NT2/D1 (cell line): ENCODE measurements around the gene CEMP1.

Experiments used
- DNase-seq: peaks from one replicate; pipeline ENCODE4 v3.0.0-alpha.2; 2011; ENCODE audit warnings: low read depth, low spot score
- H3K27me3 ChIP-seq: 2 replicates; pipeline ENCODE4 v1.6.0; 2011; ENCODE audit warnings: mild to moderate bottlenecking; ENCODE audit not compliant: insufficient read length, insufficient read depth
- H3K36me3 ChIP-seq: 2 replicates; pipeline ENCODE4 v1.6.1; 2011; ENCODE audit warnings: mild to moderate bottlenecking, low read length, mixed read lengths; ENCODE audit not compliant: insufficient read depth, insufficient read length
- H3K4me1 ChIP-seq: 2 replicates; pipeline ENCODE4 v1.5.1; 2011; ENCODE audit not compliant: insufficient read depth, insufficient read length
- H3K4me3 ChIP-seq: 2 replicates; pipeline ENCODE4 v1.5.1; 2011; ENCODE audit warnings: low read depth; ENCODE audit not compliant: insufficient read length
- H3K9ac ChIP-seq: 2 replicates; pipeline ENCODE4 v1.6.0; 2011; ENCODE audit warnings: low read depth; ENCODE audit not compliant: insufficient read length
- H3K9me3 ChIP-seq: 2 replicates; pipeline ENCODE4 v1.5.1; 2011; ENCODE audit warnings: mild to moderate bottlenecking, low read length; ENCODE audit not compliant: insufficient read depth
- SUZ12 ChIP-seq: IDR thresholded peaks from 2 replicates; pipeline ENCODE4 v1.6.1; 2011; ENCODE audit not compliant: insufficient read length, insufficient read depth; ENCODE audit errors: extremely low read depth
- YY1 ChIP-seq: IDR thresholded peaks from 2 replicates; pipeline ENCODE4 v1.6.1; 2011; ENCODE audit not compliant: insufficient read length, insufficient read depth
- ZNF274 ChIP-seq: IDR thresholded peaks from 2 replicates; pipeline ENCODE4 v1.6.1; 2011; ENCODE audit warnings: mild to moderate bottlenecking, low read depth, low read length

CEMP1 gene

GRCh38 chr16:2497695-2498484, 33.3 kb downstream of the CEMP1 start:
- H3K9ac ChIP-seq, result no peak overlapping the region
- H3K36me3 ChIP-seq, result peaks cover 37% of the 10 kb centered on the region
- H3K4me1 ChIP-seq, result peaks cover 24% of the 10 kb centered on the region
- DNase-seq, result no peak
- no peaks in the 10 kb centered on the region for H3K9me3 ChIP-seq
- no peaks in the 10 kb centered on the region for H3K27me3 ChIP-seq
- no peak overlapping the region for H3K4me3 ChIP-seq
- no peak for TF ChIP-seq SUZ12
- no peak for TF ChIP-seq YY1
- TF ChIP-seq ZNF274, result no peak

- no peaks in the 10 kb centered on the region for H3K27me3 ChIP-seq
- peaks cover 21% of the 10 kb centered on the region for H3K4me1 ChIP-seq
- H3K9me3 ChIP-seq, result no peaks in the 10 kb centered on the region
- no peak overlapping the region for H3K9ac ChIP-seq
- H3K36me3 ChIP-seq, result peaks cover 37% of the 10 kb centered on the region
- TF ChIP-seq SUZ12 (no peak), ZNF274 (no peak), YY1 (no peak)
- DNase-seq, result no peak
- H3K4me3 ChIP-seq, result no peak overlapping the region
Measured at GRCh38 chr16:2497116-2497630, 34.0 kb downstream of the CEMP1 start.

GRCh38 chr16:2496223-2497115, 34.7 kb downstream of the CEMP1 start:
- H3K4me3 ChIP-seq, result no peak overlapping the region
- H3K36me3 ChIP-seq, result peaks cover 37% of the 10 kb centered on the region
- H3K9ac ChIP-seq, result no peak overlapping the region
- no peaks in the 10 kb centered on the region for H3K9me3 ChIP-seq
- DNase-seq, result no peak
- no peaks in the 10 kb centered on the region for H3K27me3 ChIP-seq
- TF ChIP-seq SUZ12 (no peak), YY1 (no peak), ZNF274 (no peak)
- peaks cover 15% of the 10 kb centered on the region for H3K4me1 ChIP-seq

GRCh38 chr16:2495041-2495440, 36.2 kb downstream of the CEMP1 start:
- DNase-seq, result no peak
- Histone ChIP-seq H3K4me1 (peaks cover 6% of the 10 kb centered on the region), H3K9me3 (no peaks in the 10 kb centered on the region), H3K36me3 (peaks cover 36% of the 10 kb centered on the region), H3K4me3 (no peak overlapping the region), H3K27me3 (no peaks in the 10 kb centered on the region), H3K9ac (no peak overlapping the region)
- TF ChIP-seq SUZ12 (no peak), YY1 (no peak), ZNF274 (no peak)

- DNase-seq, result no peak
- H3K9me3 ChIP-seq, result no peaks in the 10 kb centered on the region
- no peak overlapping the region for H3K4me3 ChIP-seq
- H3K27me3 ChIP-seq, result no peaks in the 10 kb centered on the region
- TF ChIP-seq YY1 (no peak), ZNF274 (no peak), SUZ12 (no peak)
- H3K4me1 ChIP-seq, result peaks cover 6% of the 10 kb centered on the region
- peaks cover 38% of the 10 kb centered on the region for H3K36me3 ChIP-seq
- H3K9ac ChIP-seq, result no peak overlapping the region
Measured at GRCh38 chr16:2494616-2495015, 36.6 kb downstream of the CEMP1 start.

- Histone ChIP-seq H3K9me3 (no peaks in the 10 kb centered on the region), H3K9ac (no peak overlapping the region), H3K4me1 (peaks cover 6% of the 10 kb centered on the region), H3K27me3 (no peaks in the 10 kb centered on the region), H3K36me3 (peaks cover 31% of the 10 kb centered on the region), H3K4me3 (no peak overlapping the region)
- DNase-seq, result no peak
- TF ChIP-seq SUZ12, result no peak
- no peak for TF ChIP-seq ZNF274
- no peak for TF ChIP-seq YY1
Measured at GRCh38 chr16:2493605-2494004, 37.6 kb downstream of the CEMP1 start.

GRCh38 chr16:2492292-2492691, 38.9 kb downstream of the CEMP1 start:
- no peak overlapping the region for H3K4me3 ChIP-seq
- H3K9me3 ChIP-seq, result no peaks in the 10 kb centered on the region
- no peak for TF ChIP-seq ZNF274
- TF ChIP-seq YY1, result no peak
- TF ChIP-seq SUZ12, result no peak
- H3K36me3 ChIP-seq, result peaks cover 22% of the 10 kb centered on the region
- H3K9ac ChIP-seq, result no peak overlapping the region
- H3K27me3 ChIP-seq, result no peaks in the 10 kb centered on the region
- DNase-seq, result no peak
- peaks cover 11% of the 10 kb centered on the region for H3K4me1 ChIP-seq
